ENCODE data around the gene EPHA7.

EPHA7 gene

GRCh38 chr6:93419304-93420162 is at the start of gene EPHA7:
Gene EPHA7, minus strand, starts transcription at chr6:93419559. Its CDS starts 218 bp downstream, at chr6:93419341.
- Histone ChIP-seq H3K27ac (no peak within 1 kb of the TSS), H3K4me3 (peak within 1 kb of the TSS; percentile 73)
- TF ChIP-seq CTCF (IDR thresholded peaks at IDR 0.05), result no peak
- peak; percentile 90 for DNase-seq (ENCODE audit: low spot score)

GRCh38 chr6:93468291-93468690 is 48.9 kb upstream of the EPHA7 start:
- Histone ChIP-seq H3K4me3 (no peak overlapping the region), H3K27ac (no peak overlapping the region)
- no peak for DNase-seq (ENCODE audit: low spot score)

GRCh38 chr6:93454533-93454932 is 35.2 kb upstream of the EPHA7 start:
- no peak for DNase-seq (ENCODE audit: low spot score)
- no peak overlapping the region for H3K27ac ChIP-seq
- TF ChIP-seq CTCF (IDR thresholded peaks at IDR 0.05), result no peak
- no peak overlapping the region for H3K4me3 ChIP-seq

More at GRCh38 chr6:93468291-93468690, 48.9 kb upstream of the EPHA7 start:
- TF ChIP-seq CTCF (IDR thresholded peaks at IDR 0.05), result no peak

GRCh38 chr6:93453956-93454355 is 34.6 kb upstream of the EPHA7 start:
- no peak for TF ChIP-seq CTCF (IDR thresholded peaks at IDR 0.05)
- DNase-seq (ENCODE audit: low spot score), result no peak
- no peak overlapping the region for H3K27ac ChIP-seq
- no peak overlapping the region for H3K4me3 ChIP-seq

GRCh38 chr6:93447874-93448273 is 28.5 kb upstream of the EPHA7 start:
- no peak overlapping the region for H3K27ac ChIP-seq
- DNase-seq (ENCODE audit: low spot score), result no peak
- H3K4me3 ChIP-seq, result no peak overlapping the region
- TF ChIP-seq CTCF (IDR thresholded peaks at IDR 0.05), result no peak

GRCh38 chr6:93437491-93437890 is 18.1 kb upstream of the EPHA7 start:
- Histone ChIP-seq H3K4me3 (no peak overlapping the region), H3K27ac (no peak overlapping the region)
- TF ChIP-seq CTCF (IDR thresholded peaks at IDR 0.05), result no peak
- DNase-seq (ENCODE audit: low spot score), result no peak

- TF ChIP-seq CTCF (IDR thresholded peaks at IDR 0.05), result no peak
- DNase-seq (ENCODE audit: low spot score), result no peak
- Histone ChIP-seq H3K4me3 (no peak overlapping the region), H3K27ac (no peak overlapping the region)
Measured at GRCh38 chr6:93433592-93433991, 14.2 kb upstream of the EPHA7 start.

All from coronary artery (tissue), 2 donors.